Loucy (cell line): Measurements from ENCODE around the gene TMEM178B.

Source experiments
- H2AFZ ChIP-seq: fragments of 200-600 bp; sonication (generic); 2 replicates; pipeline ENCODE4 v1.6.0; 2016; ENCODE audit warnings: antibody characterized with exemption, mild to moderate bottlenecking, low read length, moderate library complexity
- H3F3A ChIP-seq: fragments of 200-600 bp; 2 replicates; pipeline ENCODE4 v1.6.0; 2016; ENCODE audit warnings: antibody characterized with exemption, low read depth, mild to moderate bottlenecking
- H3K27me3 ChIP-seq: fragments of 200-600 bp; sonication (generic); 2 replicates; pipeline ENCODE4 v1.6.1; 2014; ENCODE audit warnings: low read length, mild to moderate bottlenecking; ENCODE audit not compliant: insufficient read depth, poor library complexity, severe bottlenecking
- H3K36me3 ChIP-seq: fragments of 200-600 bp; sonication (generic); 2 replicates; pipeline ENCODE4 v1.6.1; 2016; ENCODE audit warnings: low read length; ENCODE audit not compliant: insufficient read depth
- H3K4me1 ChIP-seq: fragments of 200-600 bp; sonication (generic); 2 replicates; pipeline ENCODE4 v1.5.1; 2014; ENCODE audit warnings: low read length, mild to moderate bottlenecking; ENCODE audit not compliant: insufficient read depth, poor library complexity, severe bottlenecking
- H3K4me2 ChIP-seq: fragments of 200-600 bp; sonication (generic); 2 replicates; pipeline ENCODE4 v1.6.0; 2014; ENCODE audit warnings: antibody characterized with exemption, low read length, low read depth, mild to moderate bottlenecking; ENCODE audit not compliant: poor library complexity, severe bottlenecking
- H3K4me3 ChIP-seq: fragments of 200-600 bp; sonication (generic); 2 replicates; pipeline ENCODE4 v1.5.1; 2014; ENCODE audit warnings: low read length, mild to moderate bottlenecking, mixed read lengths; ENCODE audit not compliant: poor library complexity, severe bottlenecking
- H3K79me2 ChIP-seq: fragments of 200-600 bp; sonication (generic); 2 replicates; pipeline ENCODE4 v1.6.1; 2014; ENCODE audit warnings: low read length; ENCODE audit not compliant: insufficient read depth
- H3K9ac ChIP-seq: fragments of 200-600 bp; sonication (generic); 2 replicates; pipeline ENCODE4 v1.6.0; 2014; ENCODE audit warnings: mild to moderate bottlenecking, low read depth, low read length, moderate library complexity; ENCODE audit not compliant: poor library complexity, severe bottlenecking
- H3K9me2 ChIP-seq: fragments of 200-600 bp; sonication (generic); replicated peaks from 2 replicates; pipeline ENCODE4 v1.6.1; 2016; ENCODE audit warnings: low read depth, low read length, mixed read lengths
- H3K9me3 ChIP-seq: fragments of 200-600 bp; sonication (generic); 2 replicates; pipeline ENCODE4 v1.6.1; 2014; ENCODE audit warnings: mild to moderate bottlenecking, antibody characterized with exemption, low read length, low read depth; ENCODE audit not compliant: insufficient read depth
- H4K20me1 ChIP-seq: fragments of 200-600 bp; sonication (generic); 2 replicates; pipeline ENCODE4 v1.6.0; 2014; ENCODE audit warnings: antibody characterized with exemption, low read length, mild to moderate bottlenecking; ENCODE audit not compliant: insufficient read depth, poor library complexity, severe bottlenecking
- EZH2phosphoT487 ChIP-seq: fragments of 200-600 bp; IDR thresholded peaks from 2 replicates; pipeline ENCODE4 v1.6.1; 2018; ENCODE audit warnings: antibody characterized with exemption, mild to moderate bottlenecking, moderate library complexity, borderline replicate concordance
- TF ChIP-seq, protein P1 (sequence below): fragments of 200-600 bp; sonication (generic); conservative IDR thresholded peaks from 2 replicates; pipeline ENCODE4 v1.5.1; 2014; ENCODE audit warnings: mild to moderate bottlenecking, antibody characterized with exemption, low read length

The TMEM178B gene

DNA sequence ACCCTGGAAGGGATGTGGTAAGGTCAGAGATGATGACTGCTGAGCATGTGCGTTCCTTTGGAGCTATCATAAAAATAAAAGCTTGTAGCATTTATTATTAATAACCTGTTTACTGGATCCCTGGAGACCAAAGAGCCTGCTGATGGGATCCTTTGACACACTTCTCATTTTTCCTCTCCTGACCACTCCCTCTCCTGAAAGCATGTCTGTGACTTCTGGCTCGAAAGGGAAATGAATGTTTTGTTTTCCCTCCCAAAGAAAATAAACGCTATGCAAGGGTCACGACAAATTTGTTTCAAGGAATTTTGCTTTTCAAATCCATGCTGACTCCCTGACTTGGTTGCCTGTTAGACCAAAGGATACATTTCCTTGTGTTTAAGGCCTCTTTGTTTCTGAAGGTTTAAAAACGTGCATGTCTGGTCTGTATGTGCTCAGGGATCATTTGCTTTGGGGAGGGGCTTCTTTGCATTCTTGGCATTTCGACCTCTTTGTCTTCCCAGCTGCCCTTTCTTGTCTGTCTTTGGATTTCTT lies 292.3 kb downstream of the TMEM178B start:
- H3K9ac ChIP-seq, result no peak overlapping the region
- H4K20me1 ChIP-seq, result no peaks in the 10 kb centered on the region
- H3K4me2 ChIP-seq, result no peak overlapping the region
- H3K4me3 ChIP-seq, result no peak overlapping the region
- no peaks in the 10 kb centered on the region for H3K36me3 ChIP-seq
- H3F3A ChIP-seq, result no peaks in the 10 kb centered on the region
- no peak for TF ChIP-seq EZH2phosphoT487
- TF ChIP-seq, protein P1, sequence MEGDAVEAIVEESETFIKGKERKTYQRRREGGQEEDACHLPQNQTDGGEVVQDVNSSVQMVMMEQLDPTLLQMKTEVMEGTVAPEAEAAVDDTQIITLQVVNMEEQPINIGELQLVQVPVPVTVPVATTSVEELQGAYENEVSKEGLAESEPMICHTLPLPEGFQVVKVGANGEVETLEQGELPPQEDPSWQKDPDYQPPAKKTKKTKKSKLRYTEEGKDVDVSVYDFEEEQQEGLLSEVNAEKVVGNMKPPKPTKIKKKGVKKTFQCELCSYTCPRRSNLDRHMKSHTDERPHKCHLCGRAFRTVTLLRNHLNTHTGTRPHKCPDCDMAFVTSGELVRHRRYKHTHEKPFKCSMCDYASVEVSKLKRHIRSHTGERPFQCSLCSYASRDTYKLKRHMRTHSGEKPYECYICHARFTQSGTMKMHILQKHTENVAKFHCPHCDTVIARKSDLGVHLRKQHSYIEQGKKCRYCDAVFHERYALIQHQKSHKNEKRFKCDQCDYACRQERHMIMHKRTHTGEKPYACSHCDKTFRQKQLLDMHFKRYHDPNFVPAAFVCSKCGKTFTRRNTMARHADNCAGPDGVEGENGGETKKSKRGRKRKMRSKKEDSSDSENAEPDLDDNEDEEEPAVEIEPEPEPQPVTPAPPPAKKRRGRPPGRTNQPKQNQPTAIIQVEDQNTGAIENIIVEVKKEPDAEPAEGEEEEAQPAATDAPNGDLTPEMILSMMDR, result no peak
- H3K79me2 ChIP-seq, result no peaks in the 10 kb centered on the region
- no peak overlapping the region for H2AFZ ChIP-seq
- H3K4me1 ChIP-seq, result no peaks in the 10 kb centered on the region
- no peaks in the 10 kb centered on the region for H3K9me3 ChIP-seq
- no peaks in the 10 kb centered on the region for H3K27me3 ChIP-seq
- H3K9me2 ChIP-seq, result no peaks in the 10 kb centered on the region

DNA sequence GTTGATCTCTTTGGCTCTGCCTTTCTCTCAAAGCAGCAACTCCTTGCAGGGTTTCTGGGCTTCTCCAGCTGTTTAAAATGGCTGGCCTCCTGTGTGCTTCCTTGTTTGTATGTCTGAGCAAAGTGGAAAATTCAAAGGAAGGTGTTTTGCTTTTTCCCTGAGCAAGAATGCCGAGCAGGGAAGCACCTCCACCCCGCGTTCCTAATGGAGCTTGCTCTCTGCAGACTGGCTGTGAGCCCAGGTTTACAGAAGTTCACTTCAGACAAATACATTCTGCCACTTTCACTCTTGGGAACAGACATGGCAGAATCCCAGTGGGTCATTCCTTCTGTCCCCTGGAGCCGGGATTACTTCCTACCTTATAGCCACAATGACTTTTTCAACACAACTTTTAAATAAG lies 295.6 kb downstream of the TMEM178B start:
- no peaks in the 10 kb centered on the region for H3F3A ChIP-seq
- no peak overlapping the region for H3K9ac ChIP-seq
- H3K4me2 ChIP-seq, result no peak overlapping the region
- H3K79me2 ChIP-seq, result no peaks in the 10 kb centered on the region
- H3K36me3 ChIP-seq, result no peaks in the 10 kb centered on the region
- H3K9me3 ChIP-seq, result no peaks in the 10 kb centered on the region
- no peak for TF ChIP-seq EZH2phosphoT487
- TF ChIP-seq, protein P1, result no peak
- H3K9me2 ChIP-seq, result no peaks in the 10 kb centered on the region
- H3K4me1 ChIP-seq, result no peaks in the 10 kb centered on the region
- H3K4me3 ChIP-seq, result no peak overlapping the region
- no peaks in the 10 kb centered on the region for H4K20me1 ChIP-seq
- no peaks in the 10 kb centered on the region for H3K27me3 ChIP-seq
- H2AFZ ChIP-seq, result no peak overlapping the region

DNA sequence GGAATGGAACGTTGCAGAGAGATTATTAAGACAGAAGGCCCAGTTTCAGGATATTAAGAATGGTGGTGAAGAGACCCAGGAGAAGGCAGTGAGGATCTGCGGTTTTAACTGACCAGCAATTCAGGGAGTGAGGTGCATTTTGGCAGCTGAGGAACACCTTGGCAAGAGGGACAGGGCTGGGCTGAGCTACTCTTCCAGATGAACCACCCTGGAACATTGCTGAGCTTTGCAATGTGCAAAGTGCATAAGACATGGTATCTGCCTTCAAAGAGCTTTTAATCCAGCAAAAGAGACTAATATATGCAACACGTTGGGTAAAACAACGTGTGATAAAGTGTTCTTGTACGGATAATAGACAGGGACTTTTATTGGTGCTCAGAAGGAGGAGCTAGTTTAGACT lies 296.3 kb downstream of the TMEM178B start:
- no peaks in the 10 kb centered on the region for H3K36me3 ChIP-seq
- H3F3A ChIP-seq, result no peaks in the 10 kb centered on the region
- no peaks in the 10 kb centered on the region for H3K9me3 ChIP-seq
- H3K4me3 ChIP-seq, result no peak overlapping the region
- H3K9me2 ChIP-seq, result no peaks in the 10 kb centered on the region
- no peaks in the 10 kb centered on the region for H3K27me3 ChIP-seq
- no peak overlapping the region for H3K4me2 ChIP-seq
- no peaks in the 10 kb centered on the region for H3K4me1 ChIP-seq
- TF ChIP-seq, protein P1, result no peak
- no peak for TF ChIP-seq EZH2phosphoT487
- H4K20me1 ChIP-seq, result no peaks in the 10 kb centered on the region
- H2AFZ ChIP-seq, result no peak overlapping the region
- no peaks in the 10 kb centered on the region for H3K79me2 ChIP-seq
- H3K9ac ChIP-seq, result no peak overlapping the region
